Erythroblast (primary cell): ENCODE measurements around the gene OR5H15.

Experiments used
- GATA1 ChIP-seq: IDR thresholded peaks from 2 replicates; pipeline ENCODE4 v1.6.1; 2011; ENCODE audit warnings: low read depth, mild to moderate bottlenecking, control low read depth, low read length, moderate library complexity
- POLR2A ChIP-seq: IDR thresholded peaks from 2 replicates; pipeline ENCODE4 v1.6.1; 2011; ENCODE audit warnings: mild to moderate bottlenecking, low read length

DNA sequence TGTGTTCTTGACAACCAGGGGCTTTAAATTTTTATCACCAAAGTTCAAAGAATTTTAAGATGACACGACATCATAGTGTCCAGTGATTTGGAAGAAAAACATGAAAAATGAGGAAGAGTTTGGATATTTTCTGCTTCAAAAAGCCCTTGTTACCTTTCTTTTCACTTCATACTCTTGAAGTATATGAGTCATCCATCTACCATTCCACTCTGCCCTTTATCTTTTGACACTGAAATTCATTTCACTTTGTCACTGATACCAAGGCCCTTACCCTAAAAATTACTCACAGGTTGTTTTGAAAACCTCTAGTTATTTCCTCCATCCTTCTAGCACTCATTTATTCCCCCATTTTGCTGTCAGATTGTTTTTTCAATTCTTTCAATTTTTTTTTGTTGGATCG, 42.7 kb downstream of the OR5H15 start:
- TF ChIP-seq POLR2A (no peak), GATA1 (no peak)
